Measurements from ENCODE around the gene ZNF239.
"Not testable (repeated sequence)": the region's sequence is repeated elsewhere in the genome, so short reads cannot be mapped to it uniquely, and the experiment has no call there.

ZNF239 gene

GRCh38 chr10:43599333-43599732, 24.9 kb upstream of the ZNF239 start:
- H3K27ac ChIP-seq (ENCODE audit: low read length): no peak overlapping the region
- no peaks in the 10 kb centered on the region for H3K36me3 ChIP-seq (ENCODE audit: control insufficient read depth in 1 of 2, insufficient read depth in 2 of 2, low read length in 2 of 2)
- no peaks in the 10 kb centered on the region for H3K9me3 ChIP-seq (ENCODE audit: control insufficient read depth in 1 of 2, low read length in 2 of 2)
- no peak overlapping the region for H3K4me3 ChIP-seq (ENCODE audit: low read depth in 1 of 2, low read length in 2 of 2)
- H3K4me1 ChIP-seq (ENCODE audit: control insufficient read depth in 1 of 2, insufficient read depth in 2 of 2, low read length in 2 of 2): peaks cover 0 to 5% of the 10 kb centered on the region in 2 donors
- no peaks in the 10 kb centered on the region for H3K27me3 ChIP-seq (ENCODE audit: low read depth, low read length)

GRCh38 chr10:43598446-43598845, 24.0 kb upstream of the ZNF239 start:
- Histone ChIP-seq H3K36me3 (ENCODE audit: control insufficient read depth in 1 of 2, insufficient read depth in 2 of 2, low read length in 2 of 2) (no peaks in the 10 kb centered on the region), H3K9me3 (ENCODE audit: control insufficient read depth in 1 of 2, low read length in 2 of 2) (no peaks in the 10 kb centered on the region), H3K4me1 (ENCODE audit: control insufficient read depth in 1 of 2, insufficient read depth in 2 of 2, low read length in 2 of 2) (peaks cover 0 to 5% of the 10 kb centered on the region in 2 donors)

GRCh38 chr10:43596546-43596945, 22.1 kb upstream of the ZNF239 start:
- H3K9me3 ChIP-seq (ENCODE audit: control insufficient read depth in 1 of 2, low read length in 2 of 2): peaks cover 0 to 2% of the 10 kb centered on the region in 2 donors
- no peak overlapping the region for H3K4me3 ChIP-seq (ENCODE audit: low read depth in 1 of 2, low read length in 2 of 2)
- H3K27ac ChIP-seq (ENCODE audit: low read length): no peak overlapping the region
- no peaks in the 10 kb centered on the region for H3K27me3 ChIP-seq (ENCODE audit: low read depth, low read length)
- H3K36me3 ChIP-seq (ENCODE audit: control insufficient read depth in 1 of 2, insufficient read depth in 2 of 2, low read length in 2 of 2): no peaks in the 10 kb centered on the region
- H3K4me1 ChIP-seq (ENCODE audit: control insufficient read depth in 1 of 2, insufficient read depth in 2 of 2, low read length in 2 of 2): peaks cover 0 to 5% of the 10 kb centered on the region in 2 donors

More at GRCh38 chr10:43598446-43598845, 24.0 kb upstream of the ZNF239 start:
- Histone ChIP-seq H3K27ac (ENCODE audit: low read length) (no peak overlapping the region), H3K4me3 (ENCODE audit: low read depth in 1 of 2, low read length in 2 of 2) (no peak overlapping the region), H3K27me3 (ENCODE audit: low read depth, low read length) (no peaks in the 10 kb centered on the region)

- peaks cover 0 to 2% of the 10 kb centered on the region in 2 donors for H3K9me3 ChIP-seq (ENCODE audit: control insufficient read depth in 1 of 2, low read length in 2 of 2)
- H3K4me3 ChIP-seq (ENCODE audit: low read depth in 1 of 2, low read length in 2 of 2): no peak overlapping the region
- no peaks in the 10 kb centered on the region for H3K27me3 ChIP-seq (ENCODE audit: low read depth, low read length)
- H3K4me1 ChIP-seq (ENCODE audit: control insufficient read depth in 1 of 2, insufficient read depth in 2 of 2, low read length in 2 of 2): peaks cover 0 to 5% of the 10 kb centered on the region in 2 donors
- no peaks in the 10 kb centered on the region for H3K36me3 ChIP-seq (ENCODE audit: control insufficient read depth in 1 of 2, insufficient read depth in 2 of 2, low read length in 2 of 2)
- H3K27ac ChIP-seq (ENCODE audit: low read length): no peak overlapping the region
These were observed 21.4 kb upstream of the ZNF239 start for GRCh38 chr10:43595739-43596298.

- Histone ChIP-seq H3K9me3 (ENCODE audit: control insufficient read depth in 1 of 2, low read length in 2 of 2) (peaks cover 0 to 2% of the 10 kb centered on the region in 2 donors), H3K27ac (ENCODE audit: low read length) (no peak overlapping the region), H3K36me3 (ENCODE audit: control insufficient read depth in 1 of 2, insufficient read depth in 2 of 2, low read length in 2 of 2) (no peaks in the 10 kb centered on the region), H3K4me3 (ENCODE audit: low read depth in 1 of 2, low read length in 2 of 2) (peak overlapping the region; percentile 43 to 46), H3K4me1 (ENCODE audit: control insufficient read depth in 1 of 2, insufficient read depth in 2 of 2, low read length in 2 of 2) (peaks cover 0 to 5% of the 10 kb centered on the region in 2 donors), H3K27me3 (ENCODE audit: low read depth, low read length) (no peaks in the 10 kb centered on the region)
These were observed 20.7 kb upstream of the ZNF239 start for GRCh38 chr10:43594944-43595589.

GRCh38 chr10:43591303-43591904, 17.0 kb upstream of the ZNF239 start:
- Histone ChIP-seq H3K9me3 (ENCODE audit: control insufficient read depth in 1 of 2, low read length in 2 of 2) (peaks cover 0 to 2% of the 10 kb centered on the region in 2 donors), H3K27ac (ENCODE audit: low read length) (no peak overlapping the region), H3K4me1 (ENCODE audit: control insufficient read depth in 1 of 2, insufficient read depth in 2 of 2, low read length in 2 of 2) (peaks cover 0 to 5% of the 10 kb centered on the region in 2 donors), H3K27me3 (ENCODE audit: low read depth, low read length) (no peaks in the 10 kb centered on the region), H3K4me3 (ENCODE audit: low read depth in 1 of 2, low read length in 2 of 2) (no peak overlapping the region), H3K36me3 (ENCODE audit: control insufficient read depth in 1 of 2, insufficient read depth in 2 of 2, low read length in 2 of 2) (no peaks in the 10 kb centered on the region)

- not testable (repeated sequence) for H3K4me3 ChIP-seq (ENCODE audit: low read depth in 1 of 2, low read length in 2 of 2); H3K36me3 ChIP-seq (ENCODE audit: control insufficient read depth in 1 of 2, insufficient read depth in 2 of 2, low read length in 2 of 2); H3K27ac ChIP-seq (ENCODE audit: low read length); H3K9me3 ChIP-seq (ENCODE audit: control insufficient read depth in 1 of 2, low read length in 2 of 2); H3K4me1 ChIP-seq (ENCODE audit: control insufficient read depth in 1 of 2, insufficient read depth in 2 of 2, low read length in 2 of 2); H3K27me3 ChIP-seq (ENCODE audit: low read depth, low read length)
These were observed 12.3 kb upstream of the ZNF239 start for GRCh38 chr10:43586730-43587115.

GRCh38 chr10:43585981-43586729, 11.7 kb upstream of the ZNF239 start:
- Histone ChIP-seq H3K9me3 (ENCODE audit: control insufficient read depth in 1 of 2, low read length in 2 of 2) (no peaks in the 10 kb centered on the region), H3K27me3 (ENCODE audit: low read depth, low read length) (no peaks in the 10 kb centered on the region), H3K4me1 (ENCODE audit: control insufficient read depth in 1 of 2, insufficient read depth in 2 of 2, low read length in 2 of 2) (no peaks in the 10 kb centered on the region), H3K4me3 (ENCODE audit: low read depth in 1 of 2, low read length in 2 of 2) (no peak overlapping the region), H3K27ac (ENCODE audit: low read length) (no peak overlapping the region), H3K36me3 (ENCODE audit: control insufficient read depth in 1 of 2, insufficient read depth in 2 of 2, low read length in 2 of 2) (no peaks in the 10 kb centered on the region)

GRCh38 chr10:43585046-43585445, 10.6 kb upstream of the ZNF239 start:
- H3K9me3 ChIP-seq (ENCODE audit: control insufficient read depth in 1 of 2, low read length in 2 of 2): no peaks in the 10 kb centered on the region
- H3K4me3 ChIP-seq (ENCODE audit: low read depth in 1 of 2, low read length in 2 of 2): no peak overlapping the region
- H3K27ac ChIP-seq (ENCODE audit: low read length): no peak overlapping the region
- no peaks in the 10 kb centered on the region for H3K36me3 ChIP-seq (ENCODE audit: control insufficient read depth in 1 of 2, insufficient read depth in 2 of 2, low read length in 2 of 2)
- no peaks in the 10 kb centered on the region for H3K27me3 ChIP-seq (ENCODE audit: low read depth, low read length)
- H3K4me1 ChIP-seq (ENCODE audit: control insufficient read depth in 1 of 2, insufficient read depth in 2 of 2, low read length in 2 of 2): no peaks in the 10 kb centered on the region

- Histone ChIP-seq H3K27ac (ENCODE audit: low read length) (no peak overlapping the region), H3K4me3 (ENCODE audit: low read depth in 1 of 2, low read length in 2 of 2) (no peak overlapping the region), H3K27me3 (ENCODE audit: low read depth, low read length) (no peaks in the 10 kb centered on the region), H3K9me3 (ENCODE audit: control insufficient read depth in 1 of 2, low read length in 2 of 2) (no peaks in the 10 kb centered on the region), H3K36me3 (ENCODE audit: control insufficient read depth in 1 of 2, insufficient read depth in 2 of 2, low read length in 2 of 2) (no peaks in the 10 kb centered on the region), H3K4me1 (ENCODE audit: control insufficient read depth in 1 of 2, insufficient read depth in 2 of 2, low read length in 2 of 2) (no peaks in the 10 kb centered on the region)
These were observed 9.6 kb upstream of the ZNF239 start for GRCh38 chr10:43584051-43584450.

- H3K27me3 ChIP-seq (ENCODE audit: low read depth, low read length): no peaks in the 10 kb centered on the region
- no peak overlapping the region for H3K4me3 ChIP-seq (ENCODE audit: low read depth in 1 of 2, low read length in 2 of 2)
- H3K27ac ChIP-seq (ENCODE audit: low read length): no peak overlapping the region
- H3K36me3 ChIP-seq (ENCODE audit: control insufficient read depth in 1 of 2, insufficient read depth in 2 of 2, low read length in 2 of 2): no peaks in the 10 kb centered on the region
- H3K9me3 ChIP-seq (ENCODE audit: control insufficient read depth in 1 of 2, low read length in 2 of 2): no peaks in the 10 kb centered on the region
- no peaks in the 10 kb centered on the region for H3K4me1 ChIP-seq (ENCODE audit: control insufficient read depth in 1 of 2, insufficient read depth in 2 of 2, low read length in 2 of 2)
These were observed 2.2 kb upstream of the ZNF239 start for GRCh38 chr10:43576580-43576979.

Data from muscle layer of duodenum (tissue), 2 donors.